ENCODE measurements around the gene MAP4K2. TPM values are rescaled to one million over a fixed set of nuclear protein-coding genes. Genes with fewer than 3 reads are reported as not detected.

Gene MAP4K2
- total and polyA plus RNA-seq, 7 donors, result 3.0 to 6.7 (median 4.5) TPM

DNA sequence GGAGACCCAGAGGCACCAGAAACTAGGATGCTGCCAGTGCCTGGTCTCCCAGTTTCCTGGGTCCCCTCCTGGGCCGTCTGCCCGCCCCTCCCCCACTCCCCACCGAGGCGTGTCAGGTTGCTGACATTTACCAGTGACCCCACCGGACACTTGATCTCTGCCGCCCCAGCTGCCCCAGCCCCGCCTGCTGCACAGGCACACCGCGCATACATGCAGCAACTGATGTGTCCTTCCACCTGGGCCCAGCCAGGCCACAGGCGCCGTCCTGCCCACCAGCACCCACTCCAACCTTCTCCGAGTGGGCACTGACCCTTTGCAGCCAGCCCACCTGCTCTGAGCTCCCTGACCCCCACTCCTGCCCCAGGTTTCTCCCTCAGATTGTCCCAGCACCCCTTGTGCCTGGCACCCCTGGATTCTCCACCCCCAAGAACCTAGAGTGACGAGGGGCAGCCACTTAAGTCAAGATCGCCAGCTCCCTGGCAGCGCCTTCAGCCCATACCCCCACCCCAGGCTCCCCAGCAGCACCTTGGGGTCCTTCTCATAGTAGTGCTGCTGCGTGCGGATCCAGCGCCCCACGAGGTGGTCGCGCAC is 43.8 kb downstream of the MAP4K2 start:
- H3K4me3 ChIP-seq, result peak overlapping the region; percentile 74
- no peaks in the 10 kb centered on the region for H3K27me3 ChIP-seq (ENCODE audit: insufficient read depth in 3 of 3, low read length in 2 of 3)
- 20 to 35% (median 22%) methylated on average over 21 of the region's 21 CpGs for WGBS, 3 donors
- peaks cover 0 to 61% of the 10 kb centered on the region in 2 donors for H3K36me3 ChIP-seq (ENCODE audit: insufficient read depth in 1 of 2, low read depth in 1 of 2)
- peak overlapping the region; percentile 85 for H3K27ac ChIP-seq
- H3K9me3 ChIP-seq, result no peaks in the 10 kb centered on the region
- ATAC-seq, result peak; percentile 51 to 57 (median 56)
- TF ChIP-seq, protein P1, sequence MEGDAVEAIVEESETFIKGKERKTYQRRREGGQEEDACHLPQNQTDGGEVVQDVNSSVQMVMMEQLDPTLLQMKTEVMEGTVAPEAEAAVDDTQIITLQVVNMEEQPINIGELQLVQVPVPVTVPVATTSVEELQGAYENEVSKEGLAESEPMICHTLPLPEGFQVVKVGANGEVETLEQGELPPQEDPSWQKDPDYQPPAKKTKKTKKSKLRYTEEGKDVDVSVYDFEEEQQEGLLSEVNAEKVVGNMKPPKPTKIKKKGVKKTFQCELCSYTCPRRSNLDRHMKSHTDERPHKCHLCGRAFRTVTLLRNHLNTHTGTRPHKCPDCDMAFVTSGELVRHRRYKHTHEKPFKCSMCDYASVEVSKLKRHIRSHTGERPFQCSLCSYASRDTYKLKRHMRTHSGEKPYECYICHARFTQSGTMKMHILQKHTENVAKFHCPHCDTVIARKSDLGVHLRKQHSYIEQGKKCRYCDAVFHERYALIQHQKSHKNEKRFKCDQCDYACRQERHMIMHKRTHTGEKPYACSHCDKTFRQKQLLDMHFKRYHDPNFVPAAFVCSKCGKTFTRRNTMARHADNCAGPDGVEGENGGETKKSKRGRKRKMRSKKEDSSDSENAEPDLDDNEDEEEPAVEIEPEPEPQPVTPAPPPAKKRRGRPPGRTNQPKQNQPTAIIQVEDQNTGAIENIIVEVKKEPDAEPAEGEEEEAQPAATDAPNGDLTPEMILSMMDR (IDR thresholded peaks at IDR 0.05), result no peak
- intact Hi-C loops (cut with DNase I), result no loop called here
- H3K4me1 ChIP-seq, result peaks cover 90% of the 10 kb centered on the region
- DNase-seq, result peak; percentile 78 to 89

DNA sequence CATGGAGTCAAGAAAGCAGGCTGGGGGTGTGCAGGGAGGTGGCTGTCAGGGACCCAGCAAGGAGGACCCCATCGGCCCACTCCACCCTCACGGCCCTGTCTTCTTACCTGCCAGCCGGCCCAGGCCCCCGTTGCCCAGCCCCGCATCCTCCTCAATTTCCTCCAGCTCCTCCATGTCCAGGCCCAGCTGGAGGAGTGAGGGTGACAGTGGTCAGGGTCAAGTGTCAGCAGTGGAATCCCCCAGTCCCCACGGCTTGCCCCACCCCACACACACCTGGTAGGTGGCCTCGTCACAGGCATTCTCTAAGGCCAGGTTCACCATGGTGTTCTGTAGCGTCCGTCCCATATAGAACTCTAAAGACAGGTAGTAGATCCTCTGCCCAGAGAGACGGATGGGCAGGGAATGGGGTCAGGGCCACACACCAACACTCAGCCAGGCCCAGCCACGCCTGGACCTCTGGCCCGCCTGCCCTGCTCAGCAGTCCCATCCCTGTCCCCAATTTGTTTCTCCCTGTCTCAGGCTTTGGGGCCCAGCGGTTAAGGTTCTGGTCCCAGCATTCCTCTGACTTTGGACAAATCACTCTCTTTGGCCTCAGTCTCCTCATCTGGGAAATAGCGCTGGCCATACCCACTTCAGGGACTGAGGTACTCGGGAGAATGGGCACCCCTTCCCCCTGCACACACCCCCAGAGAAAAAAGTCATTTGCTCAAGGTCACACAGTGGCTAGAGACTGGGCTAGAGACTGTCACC is 44.5 kb downstream of the MAP4K2 start:
- ATAC-seq (no peak), DNase-seq (peak; percentile 14 to 49)
- Histone ChIP-seq H3K27me3 (ENCODE audit: insufficient read depth in 3 of 3, low read length in 2 of 3) (no peaks in the 10 kb centered on the region), H3K4me1 (peaks cover 85% of the 10 kb centered on the region), H3K27ac (peak overlapping the region; percentile 85), H3K9me3 (no peaks in the 10 kb centered on the region), H3K36me3 (ENCODE audit: insufficient read depth in 1 of 2, low read depth in 1 of 2) (peaks cover 0 to 59% of the 10 kb centered on the region in 2 donors), H3K4me3 (peak overlapping the region; percentile 74)
- TF ChIP-seq, protein P1 (IDR thresholded peaks at IDR 0.05), result no peak
- intact Hi-C loops (cut with DNase I), result no loop called here
- 36 to 54% (median 45%) methylated on average over 15 of the region's 15 CpGs for WGBS, 3 donors

DNA sequence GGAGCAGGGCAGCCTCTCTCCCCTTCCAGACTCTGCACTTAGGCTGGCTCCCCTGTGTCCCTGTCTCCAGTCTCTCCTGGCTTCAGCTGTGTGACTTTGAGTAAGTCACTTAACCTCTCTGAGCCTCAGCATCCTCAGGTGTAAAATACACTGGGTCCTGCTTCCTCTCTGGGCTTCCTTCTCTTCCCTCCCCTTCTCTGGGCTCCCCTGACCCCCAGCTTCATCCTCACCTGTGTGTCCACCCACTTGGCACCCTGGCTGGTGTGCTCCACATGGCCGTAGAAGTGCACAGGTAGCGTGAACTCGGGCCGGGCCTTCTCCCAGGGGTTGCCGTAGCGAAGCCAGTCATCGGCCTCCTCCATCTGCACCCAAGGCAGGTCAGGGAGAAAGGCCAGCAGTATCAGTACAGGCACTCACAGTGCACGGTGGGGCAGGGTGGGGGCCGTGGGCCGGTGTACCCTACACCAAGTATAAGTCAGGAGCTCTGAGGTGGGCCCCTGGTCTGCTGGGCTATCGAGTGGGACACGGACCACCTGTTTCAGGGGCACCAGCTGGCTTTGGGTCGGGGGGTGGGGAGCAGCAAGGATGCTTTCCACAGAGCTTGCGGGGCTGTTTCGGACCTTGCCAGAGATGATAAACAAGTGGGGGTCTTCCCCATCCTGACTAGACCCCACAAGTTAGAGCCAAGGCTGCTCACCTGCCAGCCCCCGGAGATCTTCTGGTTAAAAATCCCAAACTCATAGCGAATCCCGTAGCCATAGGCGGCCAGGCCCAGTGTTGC is 45.3 kb downstream of the MAP4K2 start:
- WGBS, 3 donors, result 43 to 65% (median 50%) methylated on average over 19 of the region's 19 CpGs
- H3K9me3 ChIP-seq, result no peaks in the 10 kb centered on the region
- H3K36me3 ChIP-seq (ENCODE audit: insufficient read depth in 1 of 2, low read depth in 1 of 2), result peaks cover 0 to 59% of the 10 kb centered on the region in 2 donors
- H3K4me3 ChIP-seq, result peak overlapping the region; percentile 74
- peaks cover 78% of the 10 kb centered on the region for H3K4me1 ChIP-seq
- no peak for ATAC-seq
- peak overlapping the region; percentile 85 for H3K27ac ChIP-seq
- TF ChIP-seq, protein P1 (IDR thresholded peaks at IDR 0.05), result no peak
- intact Hi-C loops (cut with DNase I), result no loop called here
- DNase-seq, result peak in 1 of 2 donors; percentile 50
- H3K27me3 ChIP-seq (ENCODE audit: insufficient read depth in 3 of 3, low read length in 2 of 3), result no peaks in the 10 kb centered on the region

DNA sequence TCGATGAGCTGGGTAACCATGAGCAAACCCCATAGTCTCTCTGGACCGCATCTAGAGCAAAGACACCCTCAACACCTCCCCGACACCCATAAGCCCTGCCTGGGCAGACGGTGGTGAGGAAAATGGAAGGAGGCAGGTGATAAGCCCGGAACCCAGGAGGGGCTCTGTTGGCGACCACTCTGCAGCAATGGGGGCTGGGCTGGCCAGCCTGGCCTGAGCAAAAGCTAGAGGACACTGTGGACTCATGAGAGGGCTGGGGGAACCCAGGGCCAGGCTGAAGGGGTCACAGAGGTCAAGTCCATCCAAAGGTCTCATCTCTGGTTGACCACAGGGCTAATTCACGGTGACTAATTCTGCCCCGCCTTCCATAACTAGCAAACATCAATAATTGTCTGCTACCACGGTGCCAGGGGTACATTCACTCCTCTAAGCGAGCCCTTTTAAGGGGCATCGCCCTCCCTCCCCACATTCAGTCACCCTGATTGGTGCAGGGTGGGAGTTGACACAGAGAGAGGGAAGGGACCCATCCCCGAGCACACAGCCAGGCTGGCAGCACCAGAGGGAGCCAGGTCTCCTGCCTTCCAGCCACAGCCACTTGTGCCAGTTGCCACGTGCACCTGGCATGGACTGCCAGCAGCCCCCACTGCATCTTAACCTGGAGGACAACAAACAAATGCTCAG is 47.2 kb downstream of the MAP4K2 start:
- intact Hi-C loops (cut with DNase I), result no loop called here
- Histone ChIP-seq H3K36me3 (ENCODE audit: insufficient read depth in 1 of 2, low read depth in 1 of 2) (peaks cover 0 to 74% of the 10 kb centered on the region in 2 donors), H3K9me3 (no peaks in the 10 kb centered on the region), H3K4me1 (peaks cover 63% of the 10 kb centered on the region), H3K27ac (peak overlapping the region; percentile 38), H3K27me3 (ENCODE audit: insufficient read depth in 3 of 3, low read length in 2 of 3) (no peaks in the 10 kb centered on the region), H3K4me3 (peak overlapping the region; percentile 25)
- DNase-seq, result peak in 1 of 2 donors; percentile 58
- 51 to 65% (median 54%) methylated on average over 13 of the region's 13 CpGs for WGBS, 3 donors
- no peak for ATAC-seq
- TF ChIP-seq, protein P1 (IDR thresholded peaks at IDR 0.05), result no peak

Measured in psoas muscle (tissue), 8 donors.